LNCAP (cell line): ENCODE measurements around the gene JADE2.

Experiments
- CTCF ChIP-seq: fragments of 450-650 bp; IDR thresholded peaks from 2 replicates; pipeline ENCODE4 v1.5.1; 2017; ENCODE audit warnings: mild to moderate bottlenecking

JADE2 gene

DNA sequence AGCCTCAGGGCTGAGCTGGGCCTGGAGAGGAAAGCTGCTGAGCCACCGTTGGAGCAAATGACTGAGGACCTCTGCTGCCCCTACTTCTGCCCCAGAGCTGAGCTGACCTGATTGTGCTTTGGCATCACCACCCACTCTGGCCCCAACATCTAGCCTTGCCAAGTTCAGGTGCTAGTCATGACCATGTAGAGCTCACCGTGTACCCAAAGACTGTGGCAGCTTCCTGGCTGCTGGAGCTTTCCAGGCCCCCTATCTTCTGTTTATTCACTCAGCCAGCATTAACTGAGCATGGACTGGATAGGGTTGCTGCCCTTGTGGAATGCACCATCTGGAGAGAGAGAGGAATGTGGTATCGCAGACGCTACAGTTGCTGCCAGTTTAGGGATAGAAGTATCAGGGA lies 49.1 kb downstream of the JADE2 start:
- no peak for TF ChIP-seq CTCF

- TF ChIP-seq CTCF, result no peak
Observed at GRCh38 chr5:134575316-134575715, 49.8 kb downstream of the JADE2 start.

GRCh38 chr5:134576386-134577021 lies 51.0 kb downstream of the JADE2 start:
- TF ChIP-seq CTCF, result no peak

- no peak for TF ChIP-seq CTCF
Observed at GRCh38 chr5:134577022-134577795, 51.7 kb downstream of the JADE2 start.

- peak; percentile 87 for TF ChIP-seq CTCF
Observed at GRCh38 chr5:134577796-134578577, 52.5 kb downstream of the JADE2 start.

GRCh38 chr5:134578578-134579283 lies 53.3 kb downstream of the JADE2 start:
- TF ChIP-seq CTCF, result no peak

- TF ChIP-seq CTCF, result no peak
Observed at GRCh38 chr5:134579284-134579771, 53.9 kb downstream of the JADE2 start.
